Fibroblast of lung (primary cell): ENCODE measurements around the gene SLC13A3. TPM values are rescaled to one million over a fixed set of nuclear protein-coding genes. Genes with fewer than 3 reads are reported as not detected.

Source experiments
- DNase-seq, 2 donors: peaks; one replicate each; pipeline versions ENCODE4 v3.0.0 to v3.0.0-alpha.2; 2010; ENCODE audit warnings: low read depth in 2 of 2
- H2AFZ ChIP-seq: 2 replicates; pipeline ENCODE4 v1.5.1; 2012; ENCODE audit warnings: low read length, control low read depth, inconsistent platforms
- H3K27ac ChIP-seq: 2 replicates; pipeline ENCODE4 v1.5.1; 2011; ENCODE audit warnings: low read length, control low read depth; ENCODE audit not compliant: insufficient read depth
- H3K27me3 ChIP-seq: 2 replicates; pipeline ENCODE4 v1.5.1; 2011; ENCODE audit warnings: mild to moderate bottlenecking, low read length; ENCODE audit not compliant: control insufficient read depth, insufficient read depth
- H3K36me3 ChIP-seq: 2 replicates; pipeline ENCODE4 v1.5.1; 2011; ENCODE audit warnings: low read length; ENCODE audit not compliant: control insufficient read depth, insufficient read depth
- H3K4me1 ChIP-seq: 2 replicates; pipeline ENCODE4 v1.5.1; 2011; ENCODE audit warnings: low read length; ENCODE audit not compliant: control insufficient read depth, insufficient read depth; ENCODE audit errors: extremely low read depth
- H3K4me2 ChIP-seq: 2 replicates; pipeline ENCODE4 v1.5.1; 2011; ENCODE audit warnings: low read length, control low read depth; ENCODE audit not compliant: insufficient read depth; ENCODE audit errors: extremely low read depth
- H3K4me3 ChIP-seq, 4 experiments: fragments of 200-600 bp in 1 of 4; sonication (generic) in 1 of 4; replicated peaks in 1 of 4; 2 replicates each; pipeline ENCODE4 v1.5.1; 2011 to 2016; ENCODE audit warnings: low read length in 4 of 4, low read depth in 3 of 4, mild to moderate bottlenecking in 3 of 4, control low read depth in 2 of 4, inconsistent platforms in 1 of 4, mixed read lengths in 1 of 4; ENCODE audit not compliant: insufficient read depth in 1 of 4; ENCODE audit errors: control extremely low read depth in 1 of 4
- H3K79me2 ChIP-seq: 2 replicates; pipeline ENCODE4 v1.5.1; 2012; ENCODE audit warnings: mild to moderate bottlenecking, low read length, inconsistent platforms; ENCODE audit not compliant: control insufficient read depth, insufficient read depth
- H3K9ac ChIP-seq: 2 replicates; pipeline ENCODE4 v1.5.1; 2011; ENCODE audit warnings: mild to moderate bottlenecking, low read length, control low read depth; ENCODE audit not compliant: insufficient read depth
- H3K9me3 ChIP-seq: 2 replicates; pipeline ENCODE4 v1.5.1; 2012; ENCODE audit warnings: low read depth, low read length; ENCODE audit not compliant: control insufficient read depth, insufficient read depth
- H4K20me1 ChIP-seq: 2 replicates; pipeline ENCODE4 v1.5.1; 2011; ENCODE audit warnings: low read length; ENCODE audit not compliant: control insufficient read depth, insufficient read depth; ENCODE audit errors: extremely low read depth
- EZH2 ChIP-seq: IDR thresholded peaks from 2 replicates; pipeline ENCODE4 v1.5.1; 2012; ENCODE audit warnings: low read length, control low read depth, mild to moderate bottlenecking; ENCODE audit errors: missing control alignments
- polyA plus RNA-seq, 2 donors: library from polyadenylated mRNA; depleted of rRNA in 1 of 2; stranded (reverse) in 1 of 2; unstranded in 1 of 2; fragments of >200 nt; gene quantifications; 2 replicates each; pipeline ENCODE4 v1.2.1, GENCODE V29; 2011 to 2012; ENCODE audit warnings: missing spikeins in 1 of 2
- total RNA-seq: library from RNA; depleted of rRNA; stranded (reverse); fragments of >200 nt; gene quantifications from 2 replicates; pipeline ENCODE4 v1.2.1, GENCODE V29; 2014
- TF ChIP-seq, protein P1 (sequence below), 2 donors: IDR thresholded peaks in 1 of 2; conservative IDR thresholded peaks in 1 of 2; 1 replicate in 1 of 2; 2 replicates in 1 of 2; pipeline ENCODE4 v1.5.1; 2011 to 2012; ENCODE audit warnings: low read length in 2 of 2, control low read depth in 1 of 2, inconsistent platforms in 1 of 2, low read depth in 1 of 2, mild to moderate bottlenecking in 1 of 2

Gene SLC13A3
- total and polyA plus RNA-seq, 2 donors (not counting 1 experiment from before 2014, with no cell fraction given): 2.2 to 5.6 TPM

DNA sequence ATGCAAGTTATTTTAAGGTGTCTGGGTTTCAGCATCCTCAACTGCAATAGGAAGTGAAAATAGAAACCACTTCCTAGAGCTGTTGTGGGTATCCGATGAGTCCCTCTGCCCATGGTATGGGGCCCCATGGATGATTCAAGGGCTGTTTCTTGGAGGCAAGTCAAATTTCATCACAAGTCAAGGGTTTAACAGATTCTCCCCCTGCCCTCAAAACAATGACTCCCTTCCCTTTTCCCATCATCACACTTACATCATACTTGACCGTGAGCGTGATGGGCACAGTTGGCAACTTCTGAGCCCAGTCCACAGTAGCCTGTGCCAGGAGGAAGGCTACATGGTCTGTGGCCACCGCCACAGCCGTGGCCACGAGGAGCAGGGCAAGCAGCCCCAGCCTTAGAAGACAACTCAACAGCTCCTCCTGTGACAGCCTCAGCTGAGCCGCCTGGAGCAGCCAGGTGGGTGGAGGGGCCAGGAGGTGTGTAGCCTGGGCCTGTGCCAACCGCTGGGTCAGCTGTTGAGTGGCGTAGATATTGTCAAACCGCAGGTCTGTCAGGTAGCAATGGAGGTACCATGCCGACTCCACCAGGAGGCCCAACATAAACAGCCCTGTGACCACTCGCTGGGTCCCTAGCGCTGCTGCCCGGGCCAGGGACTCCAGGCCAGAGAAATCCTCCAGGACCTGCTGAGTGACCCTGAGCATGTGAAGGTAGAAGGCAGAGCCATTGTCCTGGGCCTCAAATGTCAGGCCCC is 106.0 kb downstream of the SLC13A3 start:
- Histone ChIP-seq H3K9ac (no peak overlapping the region), H3K4me3 (no peak overlapping the region), H3K27ac (no peak overlapping the region), H3K9me3 (no peaks in the 10 kb centered on the region), H3K79me2 (no peaks in the 10 kb centered on the region), H3K27me3 (no peaks in the 10 kb centered on the region), H4K20me1 (no peaks in the 10 kb centered on the region), H3K4me2 (no peak overlapping the region), H2AFZ (no peak overlapping the region), H3K4me1 (no peaks in the 10 kb centered on the region), H3K36me3 (no peaks in the 10 kb centered on the region)
- no peak for TF ChIP-seq EZH2
- TF ChIP-seq, protein P1, sequence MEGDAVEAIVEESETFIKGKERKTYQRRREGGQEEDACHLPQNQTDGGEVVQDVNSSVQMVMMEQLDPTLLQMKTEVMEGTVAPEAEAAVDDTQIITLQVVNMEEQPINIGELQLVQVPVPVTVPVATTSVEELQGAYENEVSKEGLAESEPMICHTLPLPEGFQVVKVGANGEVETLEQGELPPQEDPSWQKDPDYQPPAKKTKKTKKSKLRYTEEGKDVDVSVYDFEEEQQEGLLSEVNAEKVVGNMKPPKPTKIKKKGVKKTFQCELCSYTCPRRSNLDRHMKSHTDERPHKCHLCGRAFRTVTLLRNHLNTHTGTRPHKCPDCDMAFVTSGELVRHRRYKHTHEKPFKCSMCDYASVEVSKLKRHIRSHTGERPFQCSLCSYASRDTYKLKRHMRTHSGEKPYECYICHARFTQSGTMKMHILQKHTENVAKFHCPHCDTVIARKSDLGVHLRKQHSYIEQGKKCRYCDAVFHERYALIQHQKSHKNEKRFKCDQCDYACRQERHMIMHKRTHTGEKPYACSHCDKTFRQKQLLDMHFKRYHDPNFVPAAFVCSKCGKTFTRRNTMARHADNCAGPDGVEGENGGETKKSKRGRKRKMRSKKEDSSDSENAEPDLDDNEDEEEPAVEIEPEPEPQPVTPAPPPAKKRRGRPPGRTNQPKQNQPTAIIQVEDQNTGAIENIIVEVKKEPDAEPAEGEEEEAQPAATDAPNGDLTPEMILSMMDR (conservative IDR thresholded peaks at IDR 0.05 in 1 of 2, IDR thresholded peaks at IDR 0.05 in 1 of 2; ENCODE audit: low read depth in 1 of 2, low read length in 2 of 2): no peak
- peak in 1 of 2 donors; percentile 75 for DNase-seq

DNA sequence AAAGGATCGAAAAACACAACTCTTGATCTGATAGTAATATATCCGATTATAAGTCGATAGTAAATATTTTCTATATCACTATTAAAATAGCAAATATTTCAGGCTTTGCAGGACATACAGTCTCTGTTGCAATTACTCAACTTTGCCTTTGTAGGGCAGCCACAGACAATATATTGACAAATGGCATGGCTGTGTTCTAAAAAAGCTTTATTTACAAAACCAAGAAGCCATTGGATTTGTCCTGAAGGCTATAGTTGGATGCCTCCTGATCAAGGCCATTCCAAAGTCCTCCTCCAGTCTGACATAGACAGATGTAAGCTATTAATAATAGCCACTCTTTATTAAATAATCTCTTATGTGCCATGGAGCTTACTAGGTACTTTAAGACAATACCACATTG is 106.7 kb downstream of the SLC13A3 start:
- Histone ChIP-seq H3K27ac (no peak overlapping the region), H3K9ac (no peak overlapping the region), H4K20me1 (no peaks in the 10 kb centered on the region), H3K4me2 (no peak overlapping the region), H3K27me3 (no peaks in the 10 kb centered on the region), H3K79me2 (no peaks in the 10 kb centered on the region), H3K36me3 (no peaks in the 10 kb centered on the region), H3K4me3 (no peak overlapping the region), H2AFZ (no peak overlapping the region), H3K4me1 (no peaks in the 10 kb centered on the region), H3K9me3 (no peaks in the 10 kb centered on the region)
- TF ChIP-seq, protein P1 (conservative IDR thresholded peaks at IDR 0.05 in 1 of 2, IDR thresholded peaks at IDR 0.05 in 1 of 2; ENCODE audit: low read depth in 1 of 2, low read length in 2 of 2): peak in 1 of 2 donors; percentile 18
- no peak for TF ChIP-seq EZH2
- peak in 1 of 2 donors; percentile 51 for DNase-seq

DNA sequence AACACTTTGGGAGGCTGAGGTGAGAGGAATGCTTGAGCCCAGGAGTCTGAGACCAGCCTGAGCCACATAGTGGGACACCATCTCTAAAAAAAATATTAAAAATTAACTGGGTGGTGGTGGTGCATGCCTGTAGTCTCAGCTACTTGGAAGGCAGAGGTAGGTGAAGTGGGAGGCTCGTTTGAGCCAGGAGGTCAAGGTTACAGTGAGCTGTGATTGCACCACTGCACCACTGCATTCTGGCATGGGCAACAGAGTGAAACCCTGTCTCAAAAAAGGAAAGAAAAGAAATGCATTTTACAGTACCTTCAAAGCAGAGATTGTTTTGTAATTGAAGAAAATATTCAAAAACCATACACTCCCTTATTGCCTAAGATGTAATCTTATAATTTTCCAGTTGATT is 107.3 kb downstream of the SLC13A3 start:
- no peak for TF ChIP-seq EZH2
- TF ChIP-seq, protein P1 (conservative IDR thresholded peaks at IDR 0.05 in 1 of 2, IDR thresholded peaks at IDR 0.05 in 1 of 2; ENCODE audit: low read depth in 1 of 2, low read length in 2 of 2): no peak
- H3K4me1 ChIP-seq: no peaks in the 10 kb centered on the region
- no peaks in the 10 kb centered on the region for H3K79me2 ChIP-seq

More for the DNA sequence above, 107.3 kb downstream of the SLC13A3 start:
- Histone ChIP-seq H3K9me3 (no peaks in the 10 kb centered on the region), H3K4me3 (no peak overlapping the region), H3K36me3 (no peaks in the 10 kb centered on the region), H3K27ac (no peak overlapping the region), H2AFZ (no peak overlapping the region), H3K9ac (no peak overlapping the region), H4K20me1 (no peaks in the 10 kb centered on the region), H3K4me2 (no peak overlapping the region), H3K27me3 (no peaks in the 10 kb centered on the region)
- DNase-seq: no peak
